Naive thymus-derived CD4-positive, alpha-beta T cell (primary cell): ENCODE measurements around the gene PLPP1. TPM values are rescaled to one million over a fixed set of nuclear protein-coding genes. Genes with fewer than 3 reads are reported as not detected.
A peak's percentile ranks its signal among the peaks of the same experiment; 100 is the strongest.
"Not testable (repeated sequence)": the region's sequence is repeated elsewhere in the genome, so short reads cannot be mapped to it uniquely, and the experiment has no call there.

Experiments used
- ATAC-seq: fragments of 150-1000 bp; cut with Tn5 transposase; 2 replicates; pipeline ENCODE4 v1.10.0; 2021; ENCODE audit warnings: mild to moderate bottlenecking, moderate library complexity
- CTCF ChIA-PET: fragments of 350-600 bp; sonication (Branson Sonifier 250); formaldehyde crosslinking; loops from one replicate; lab custom pipeline; 2021; ENCODE audit warnings: antibody characterized with exemption; lab: Charles Lee
- POLR2A ChIA-PET: fragments of 350-600 bp; sonication (Branson Sonifier 250); formaldehyde crosslinking; loops from one replicate; lab custom pipeline; 2021; ENCODE audit warnings: antibody characterized with exemption, inconsistent platforms; lab: Charles Lee
- DNase-seq, 9 donors: peaks; one replicate each; pipeline versions ENCODE4 v3.0.0 to v3.0.0-alpha.2; 2020 to 2022; ENCODE audit warnings: mixed read lengths in 1 of 9
- H3K27ac ChIP-seq: one replicate; pipeline ENCODE4 v1.7.0; 2013; ENCODE audit warnings: mild to moderate bottlenecking, low read depth, low read length, moderate library complexity
- H3K27me3 ChIP-seq, 2 donors: one replicate each; pipeline ENCODE4 v1.7.0; 2013; ENCODE audit warnings: low read length in 2 of 2, mild to moderate bottlenecking in 2 of 2, moderate library complexity in 2 of 2; ENCODE audit not compliant: control insufficient read depth in 2 of 2, insufficient read depth in 2 of 2
- H3K36me3 ChIP-seq, 3 experiments: 1 replicate in 2 of 3; 2 replicates in 1 of 3; pipeline ENCODE4 v1.7.0; 2013; ENCODE audit warnings: low read length in 3 of 3, mild to moderate bottlenecking in 3 of 3, moderate library complexity in 1 of 3; ENCODE audit not compliant: insufficient read depth in 3 of 3, control insufficient read depth in 2 of 3
- H3K4me1 ChIP-seq, 2 donors: one replicate each; pipeline ENCODE4 v1.7.0; 2013; ENCODE audit warnings: low read length in 2 of 2, mild to moderate bottlenecking in 2 of 2, moderate library complexity in 1 of 2; ENCODE audit not compliant: control insufficient read depth in 2 of 2, insufficient read depth in 2 of 2
- H3K4me3 ChIP-seq: 2 replicates; pipeline ENCODE4 v1.7.0; 2013; ENCODE audit warnings: mild to moderate bottlenecking, low read length
- H3K9me3 ChIP-seq, 3 experiments: 1 replicate in 2 of 3; 2 replicates in 1 of 3; pipeline ENCODE4 v1.7.0; 2013; ENCODE audit warnings: low read length in 3 of 3; ENCODE audit not compliant: control insufficient read depth in 2 of 3
- H3K27ac Mint-ChIP-seq, 9 donors: one replicate each; pipeline ENCODE4 v1.8.0; 2020 to 2022; ENCODE audit warnings: mixed read lengths in 9 of 9, mild to moderate bottlenecking in 8 of 9, moderate library complexity in 5 of 9, inconsistent platforms in 2 of 9
- H3K27me3 Mint-ChIP-seq, 5 donors: one replicate each; pipeline ENCODE4 v1.8.0; 2021 to 2022; ENCODE audit warnings: mixed read lengths in 5 of 5, mild to moderate bottlenecking in 1 of 5
- H3K36me3 Mint-ChIP-seq, 5 donors: one replicate each; pipeline ENCODE4 v1.8.0; 2020 to 2022; ENCODE audit warnings: mixed read lengths in 5 of 5, mild to moderate bottlenecking in 3 of 5, inconsistent platforms in 1 of 5
- H3K4me1 Mint-ChIP-seq, 7 donors: one replicate each; pipeline ENCODE4 v1.8.0; 2020 to 2022; ENCODE audit warnings: mixed read lengths in 7 of 7, mild to moderate bottlenecking in 3 of 7, inconsistent platforms in 1 of 7
- H3K4me3 Mint-ChIP-seq, 10 donors: one replicate each; pipeline ENCODE4 v1.8.0; 2020 to 2022; ENCODE audit warnings: mild to moderate bottlenecking in 10 of 10, mixed read lengths in 10 of 10, moderate library complexity in 6 of 10, inconsistent platforms in 2 of 10
- H3K9me3 Mint-ChIP-seq, 11 donors: one replicate each; pipeline ENCODE4 v1.8.0; 2020 to 2022; ENCODE audit warnings: mixed read lengths in 11 of 11, mild to moderate bottlenecking in 4 of 11, inconsistent platforms in 1 of 11, moderate library complexity in 1 of 11
- intact Hi-C, 2 donors: fragments of 100-400 bp; cut with micrococcal nuclease; formaldehyde crosslinking; loops; one replicate each; pipeline ENCODE4 v1.15.1; 2023
- polyA plus RNA-seq, 2 donors: library from polyadenylated mRNA; unstranded; fragments of 300-500 nt; fragmentation: Illumina TruSeq; gene quantifications; one replicate each; pipeline ENCODE4 v1.2.3, GENCODE V29; 2021
- total RNA-seq, 6 experiments: library from RNA in 5 of 6; stranded (reverse) in 5 of 6; gene quantifications; 1 replicate in 5 of 6; 2 replicates in 1 of 6; pipeline ENCODE4 v1.2.3 and lab custom pipeline; 2021 to 2026

Gene PLPP1
- total and polyA plus RNA-seq, 7 experiments from 2014 or later = 8.0 to 31.3 (median 12.9) TPM

DNA sequence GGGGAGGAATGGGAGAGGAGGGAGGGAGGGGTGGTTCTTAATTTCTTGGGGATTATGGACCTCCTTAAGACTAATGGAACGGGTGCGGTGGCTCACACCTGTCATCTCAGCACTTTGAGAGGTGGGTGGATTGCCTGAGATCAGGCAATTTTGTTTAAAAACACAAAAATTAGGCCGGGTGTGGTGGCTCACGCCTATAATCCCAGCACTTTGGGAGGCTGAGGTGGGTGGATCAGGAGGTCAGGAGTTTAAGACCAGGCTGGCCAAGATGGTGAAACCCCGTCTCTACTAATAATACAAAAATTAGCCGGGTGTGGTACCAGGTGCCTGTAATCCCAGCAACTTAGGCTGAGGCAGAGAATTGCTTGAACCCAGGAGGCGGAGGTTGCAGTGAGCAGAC, 30.8 kb downstream of the PLPP1 start:
- H3K27me3 ChIP-seq, H3K27ac Mint-ChIP-seq, POLR2A ChIA-PET, H3K4me3 Mint-ChIP-seq, ATAC-seq, H3K27ac ChIP-seq, intact Hi-C loops, H3K27me3 Mint-ChIP-seq, H3K9me3 Mint-ChIP-seq, DNase-seq, H3K36me3 ChIP-seq, H3K4me1 ChIP-seq, H3K4me3 ChIP-seq, H3K9me3 ChIP-seq: not testable (repeated sequence)
- H3K4me1 Mint-ChIP-seq = peaks cover 4 to 46% (median 33%) of the 10 kb centered on the region in 7 donors
- H3K36me3 Mint-ChIP-seq = peaks cover 0 to 12% (median 5%) of the 10 kb centered on the region in 5 donors
- CTCF ChIA-PET = interaction anchor here (0.6 kb wide), 1 partner anchor 144 kb away, joined by 4 read pairs; no protein-coding TSS in a partner anchor

DNA sequence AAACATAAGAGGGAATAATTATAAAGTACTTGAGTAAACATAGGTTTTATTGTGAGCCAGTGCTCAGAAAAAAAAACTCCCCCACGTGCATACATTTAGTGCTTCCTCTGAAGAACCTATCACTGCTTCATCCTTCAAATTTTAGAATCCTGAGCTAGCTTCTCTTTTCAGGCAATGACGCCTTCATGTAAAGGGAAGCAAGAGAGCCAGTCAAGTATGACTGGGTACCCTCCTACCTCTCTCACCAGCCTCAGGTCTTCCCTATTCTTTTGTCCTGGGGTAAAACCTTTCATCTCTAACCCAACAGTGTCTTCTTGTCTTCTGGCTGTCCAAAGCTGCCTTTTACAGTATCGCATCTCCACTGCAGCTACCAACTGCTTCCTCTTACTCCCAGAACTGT, 32.0 kb downstream of the PLPP1 start:
- ChIA-PET CTCF (no interaction called here), POLR2A (no interaction called here)
- H3K9me3 ChIP-seq = no peaks in the 10 kb centered on the region
- H3K27ac ChIP-seq = no peak overlapping the region
- no peaks in the 10 kb centered on the region for H3K27me3 ChIP-seq
- peaks cover 1 to 53% (median 37%) of the 10 kb centered on the region in 7 donors for H3K4me1 Mint-ChIP-seq
- no peaks in the 10 kb centered on the region for H3K4me1 ChIP-seq
- no peak overlapping the region for H3K4me3 Mint-ChIP-seq
- H3K9me3 Mint-ChIP-seq = peaks cover 0 to 1% (median 0%) of the 10 kb centered on the region in 11 donors
- no peaks in the 10 kb centered on the region for H3K27me3 Mint-ChIP-seq
- H3K36me3 Mint-ChIP-seq = peaks cover 0 to 12% (median 5%) of the 10 kb centered on the region in 5 donors
- intact Hi-C loops = no loop called here
- ATAC-seq (no peak), DNase-seq (no peak)
- peak overlapping the region in 1 of 9 donors; percentile 60 for H3K27ac Mint-ChIP-seq
- H3K4me3 ChIP-seq = no peak overlapping the region
- no peaks in the 10 kb centered on the region for H3K36me3 ChIP-seq

DNA sequence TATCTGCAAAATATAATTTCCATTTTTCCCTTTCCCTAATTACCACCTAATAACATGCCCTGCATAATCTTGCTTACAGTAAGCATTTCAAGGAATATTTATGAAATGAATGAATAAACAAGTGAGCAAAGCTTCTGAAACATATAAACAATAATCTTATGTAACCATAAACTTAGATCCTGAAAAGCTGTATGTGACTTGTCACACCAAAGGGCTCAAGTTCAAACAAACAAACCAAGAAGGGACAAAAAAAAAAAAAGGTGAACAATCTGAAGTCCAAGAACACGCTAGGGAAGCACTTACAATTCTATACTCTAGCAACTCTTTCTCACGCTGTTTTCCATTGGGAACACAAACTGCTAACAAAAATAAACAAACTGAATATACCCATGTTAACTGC, 36.3 kb downstream of the PLPP1 start:
- H3K4me3 Mint-ChIP-seq = no peak overlapping the region
- no peaks in the 10 kb centered on the region for H3K4me1 ChIP-seq
- DNase-seq (no peak), ATAC-seq (no peak)
- ChIA-PET CTCF (no interaction called here), POLR2A (no interaction called here)
- no peak overlapping the region for H3K27ac ChIP-seq
- H3K27ac Mint-ChIP-seq = peak overlapping the region in 1 of 9 donors; percentile 3
- peaks cover 0 to 17% (median 5%) of the 10 kb centered on the region in 5 donors for H3K36me3 Mint-ChIP-seq
- H3K27me3 ChIP-seq = no peaks in the 10 kb centered on the region
- H3K36me3 ChIP-seq = no peaks in the 10 kb centered on the region
- H3K9me3 ChIP-seq = no peaks in the 10 kb centered on the region
- intact Hi-C loops = no loop called here
- peaks cover 3 to 35% (median 27%) of the 10 kb centered on the region in 7 donors for H3K4me1 Mint-ChIP-seq
- no peaks in the 10 kb centered on the region for H3K27me3 Mint-ChIP-seq
- no peak overlapping the region for H3K4me3 ChIP-seq
- peaks cover 0 to 3% (median 0%) of the 10 kb centered on the region in 11 donors for H3K9me3 Mint-ChIP-seq

DNA sequence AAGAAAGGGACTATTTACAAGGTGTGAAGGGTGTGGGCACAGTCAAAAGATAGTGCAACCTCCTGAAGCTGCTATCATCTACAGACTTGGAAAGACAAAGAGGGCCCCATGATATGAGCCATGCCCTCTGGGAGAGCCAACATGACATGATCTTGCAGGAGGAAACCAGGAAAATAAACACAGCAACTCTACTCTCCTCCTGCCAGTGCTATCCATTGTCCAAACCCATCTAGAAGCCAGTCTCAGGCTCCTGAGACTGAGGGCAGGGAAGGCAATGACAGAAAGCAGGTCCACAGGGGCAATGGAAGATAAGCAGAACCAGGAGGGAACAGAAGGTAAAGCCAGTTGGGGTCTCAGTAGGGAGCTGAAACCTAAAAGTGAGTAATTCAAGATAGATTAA, 37.1 kb downstream of the PLPP1 start:
- intact Hi-C loops = no loop called here
- ATAC-seq (no peak), DNase-seq (no peak)
- ChIA-PET POLR2A (no interaction called here), CTCF (no interaction called here)
- Mint-ChIP-seq H3K36me3 (peaks cover 0 to 18% (median 5%) of the 10 kb centered on the region in 5 donors), H3K9me3 (peaks cover 0 to 3% (median 0%) of the 10 kb centered on the region in 11 donors), H3K4me1 (peaks cover 3 to 30% (median 20%) of the 10 kb centered on the region in 7 donors), H3K27me3 (no peaks in the 10 kb centered on the region), H3K4me3 (no peak overlapping the region), H3K27ac (peak overlapping the region in 1 of 9 donors; percentile 62)
- no peak overlapping the region for H3K4me3 ChIP-seq
- H3K27me3 ChIP-seq = no peaks in the 10 kb centered on the region
- H3K36me3 ChIP-seq = no peaks in the 10 kb centered on the region
- no peak overlapping the region for H3K27ac ChIP-seq
- H3K9me3 ChIP-seq = no peaks in the 10 kb centered on the region
- H3K4me1 ChIP-seq = no peaks in the 10 kb centered on the region

DNA sequence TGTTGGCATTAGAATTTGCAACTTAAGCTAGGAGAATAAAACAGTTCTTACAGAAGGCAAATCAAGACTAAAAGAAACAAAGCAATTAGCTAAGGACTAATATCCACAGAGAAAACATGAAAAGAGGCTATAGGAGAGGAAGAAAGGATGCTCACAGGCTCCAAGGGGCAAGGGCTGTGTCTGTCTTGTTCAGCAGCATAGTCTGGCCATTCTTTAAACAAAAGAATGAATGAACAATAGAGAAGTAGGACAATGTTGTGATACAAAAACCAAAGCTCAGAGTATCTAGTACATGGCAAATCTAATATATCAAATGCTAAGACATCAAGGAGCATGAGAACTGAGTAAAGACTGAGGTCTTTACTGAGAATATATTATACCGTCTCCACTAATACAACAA, 39.5 kb downstream of the PLPP1 start:
- no peak overlapping the region for H3K27ac ChIP-seq
- H3K4me3 ChIP-seq = no peak overlapping the region
- intact Hi-C loops = no loop called here
- ChIA-PET CTCF (interaction anchor here (0.7 kb wide), 1 partner anchor 237 kb away, joined by 3 read pairs; no protein-coding TSS in a partner anchor), POLR2A (interaction anchor here (1.7 kb wide), 1 partner anchor 14 kb away, joined by 4 read pairs; no protein-coding TSS in a partner anchor)
- peaks cover 0 to 2% (median 0%) of the 10 kb centered on the region in 11 donors for H3K9me3 Mint-ChIP-seq
- H3K4me1 ChIP-seq = no peaks in the 10 kb centered on the region
- no peaks in the 10 kb centered on the region for H3K9me3 ChIP-seq
- H3K36me3 Mint-ChIP-seq = peaks cover 3 to 26% (median 13%) of the 10 kb centered on the region in 5 donors
- no peak overlapping the region for H3K4me3 Mint-ChIP-seq
- peaks cover 0 to 5% (median 0%) of the 10 kb centered on the region in 3 experiments for H3K36me3 ChIP-seq
- no peaks in the 10 kb centered on the region for H3K27me3 ChIP-seq
- peaks cover 8 to 30% (median 20%) of the 10 kb centered on the region in 7 donors for H3K4me1 Mint-ChIP-seq
- peak overlapping the region in 1 of 9 donors; percentile 4 for H3K27ac Mint-ChIP-seq
- H3K27me3 Mint-ChIP-seq = no peaks in the 10 kb centered on the region
- DNase-seq (no peak), ATAC-seq (no peak)

DNA sequence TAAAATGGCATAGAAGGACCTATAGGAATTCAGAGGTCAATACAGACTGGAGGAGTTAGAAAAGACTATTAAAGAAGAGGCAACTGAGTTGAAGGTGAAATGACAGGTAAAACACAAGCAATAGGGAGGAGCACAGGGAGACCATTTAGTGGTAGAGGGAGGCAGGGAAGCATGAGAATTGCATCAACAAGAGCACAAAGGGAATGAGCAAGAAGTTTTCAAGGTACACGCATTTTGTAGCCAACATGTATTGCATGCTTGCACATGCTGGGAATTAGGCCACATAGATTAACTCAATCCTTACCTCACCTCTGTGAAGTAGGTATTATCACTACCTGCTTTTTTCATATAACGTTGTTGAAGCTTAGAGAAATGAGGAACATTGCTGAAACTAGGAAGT, 42.3 kb downstream of the PLPP1 start:
- no peak for DNase-seq
- Mint-ChIP-seq H3K9me3 (peaks cover 0 to 2% (median 0%) of the 10 kb centered on the region in 11 donors), H3K4me1 (peaks cover 2 to 17% (median 5%) of the 10 kb centered on the region in 7 donors), H3K36me3 (peaks cover 3 to 34% (median 14%) of the 10 kb centered on the region in 5 donors), H3K4me3 (no peak overlapping the region), H3K27ac (no peak overlapping the region), H3K27me3 (no peaks in the 10 kb centered on the region)
- Histone ChIP-seq H3K9me3 (no peaks in the 10 kb centered on the region), H3K27ac (no peak overlapping the region), H3K36me3 (peaks cover 0 to 5% (median 0%) of the 10 kb centered on the region in 3 experiments), H3K27me3 (no peaks in the 10 kb centered on the region), H3K4me3 (no peak overlapping the region), H3K4me1 (no peaks in the 10 kb centered on the region)
- ChIA-PET CTCF (no interaction called here), POLR2A (no interaction called here)
- intact Hi-C loops = no loop called here
- no peak for ATAC-seq

DNA sequence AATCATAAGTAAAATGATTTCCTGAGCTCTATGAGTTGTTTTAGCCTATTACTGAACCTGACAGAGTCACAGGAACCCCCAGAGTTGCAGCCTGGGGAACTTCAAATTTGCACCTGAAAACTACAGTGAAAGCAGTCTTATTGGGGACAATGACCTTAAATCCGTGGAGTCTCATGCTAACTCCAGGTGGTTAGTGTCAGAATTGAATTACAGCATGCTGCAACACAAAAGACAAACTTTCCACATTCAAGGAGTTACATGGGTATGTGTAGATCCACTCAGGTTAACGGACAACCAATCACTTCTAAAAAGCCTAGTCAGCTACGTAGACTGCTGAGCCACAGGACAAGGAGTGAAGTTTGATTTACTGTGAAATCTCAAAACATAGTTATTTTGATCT, 49.7 kb downstream of the PLPP1 start:
- Histone ChIP-seq H3K27ac (no peak overlapping the region), H3K4me1 (peaks cover 0 to 8% of the 10 kb centered on the region in 2 donors), H3K27me3 (no peaks in the 10 kb centered on the region), H3K9me3 (no peaks in the 10 kb centered on the region), H3K36me3 (no peaks in the 10 kb centered on the region), H3K4me3 (no peak overlapping the region)
- no peak for DNase-seq
- Mint-ChIP-seq H3K36me3 (peaks cover 3 to 17% (median 9%) of the 10 kb centered on the region in 5 donors), H3K4me3 (no peak overlapping the region), H3K9me3 (peaks cover 0 to 2% (median 0%) of the 10 kb centered on the region in 11 donors), H3K4me1 (peaks cover 11 to 18% (median 15%) of the 10 kb centered on the region in 7 donors), H3K27me3 (no peaks in the 10 kb centered on the region), H3K27ac (no peak overlapping the region)
- no peak for ATAC-seq
- CTCF ChIA-PET = no interaction called here
- intact Hi-C loops = no loop called here
- POLR2A ChIA-PET = interaction anchor here (0.6 kb wide), 1 partner anchor 572 kb away, joined by 6 read pairs; no protein-coding TSS in a partner anchor
